UCSD-AML1 (cell line): ENCODE measurements around the gene NHERF1.

Experiments
- DNase-seq: peaks from one replicate; lab custom pipeline; 2025; ENCODE audit not compliant: unreplicated experiment; lab: John Stamatoyannopoulos, UW

NHERF1 gene

DNA sequence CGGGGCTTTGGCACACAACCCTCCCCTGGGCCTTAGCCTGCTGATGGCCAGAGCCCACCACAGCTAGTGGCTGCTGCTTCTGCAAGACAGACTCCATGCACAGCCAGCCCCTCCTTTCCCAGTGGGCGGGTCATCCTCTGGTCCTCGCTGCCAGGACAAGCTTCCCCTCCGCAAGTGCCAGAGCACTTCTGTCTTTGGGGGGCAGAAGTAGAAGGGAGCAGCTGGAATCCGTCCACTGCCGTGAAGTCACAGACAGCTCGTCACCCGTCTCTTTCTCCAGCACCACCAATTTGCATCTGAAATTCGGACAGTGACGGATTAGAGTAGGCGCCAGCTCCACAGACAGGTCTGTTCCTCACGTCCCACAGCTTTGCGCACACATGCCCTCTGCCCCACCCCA lies 59.0 kb downstream of the NHERF1 start:
- DNase-seq = no peak

DNA sequence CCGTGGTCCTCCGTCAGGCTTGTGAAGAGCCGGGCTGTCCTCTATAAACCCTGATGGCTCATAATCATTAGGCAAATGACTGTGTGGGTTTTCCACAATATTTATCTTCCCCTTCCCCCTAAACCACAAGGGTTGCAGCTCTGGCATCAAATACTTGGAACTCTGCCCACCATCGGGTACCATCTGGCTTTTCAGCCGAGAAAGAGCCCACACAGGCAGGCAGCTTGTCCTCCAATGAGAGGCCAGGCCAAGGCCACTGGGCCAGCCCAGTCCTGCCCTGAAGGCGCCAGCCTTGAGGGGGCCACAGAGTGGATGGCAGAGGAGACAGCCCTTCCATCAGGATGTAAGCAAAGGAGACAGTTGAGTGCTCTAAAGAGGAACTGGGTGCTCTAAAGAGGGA lies 59.5 kb downstream of the NHERF1 start:
- DNase-seq = peak; percentile 18

DNA sequence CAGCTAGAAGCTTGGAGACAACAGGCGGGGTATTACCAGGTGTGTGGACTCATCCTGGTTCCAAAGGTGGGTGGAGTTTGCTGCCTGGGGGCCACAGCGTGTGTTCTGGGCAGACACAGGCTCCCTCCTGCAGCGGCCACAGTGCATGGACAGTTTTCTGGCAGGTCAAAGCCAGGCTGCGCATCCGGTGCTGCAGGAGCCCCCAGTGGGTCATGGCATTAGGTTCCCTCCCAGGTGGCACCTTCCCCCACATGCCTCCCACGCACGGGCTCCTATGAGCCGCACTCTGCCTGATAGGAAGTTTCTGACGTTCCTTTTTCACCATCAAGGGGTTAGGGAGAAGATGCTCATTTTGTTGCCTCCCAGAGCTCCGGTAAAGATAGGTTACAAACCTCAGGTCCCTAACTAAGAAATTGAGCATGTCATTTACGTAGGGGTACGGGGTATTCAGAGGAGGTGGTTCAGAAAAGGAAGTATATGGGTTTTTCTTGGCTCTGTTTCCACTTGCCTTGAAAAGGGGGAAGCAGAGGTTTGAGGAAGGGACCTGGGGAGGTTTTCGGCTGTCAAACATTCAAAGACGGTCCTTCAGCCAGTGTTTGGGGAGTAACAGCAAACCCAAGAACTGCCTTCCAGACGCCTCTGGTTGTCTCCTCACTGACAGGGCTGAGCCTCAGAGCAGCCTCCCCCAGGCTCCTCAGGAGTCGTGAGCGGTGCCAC lies 60.4 kb downstream of the NHERF1 start:
- DNase-seq = peak; percentile 28

DNA sequence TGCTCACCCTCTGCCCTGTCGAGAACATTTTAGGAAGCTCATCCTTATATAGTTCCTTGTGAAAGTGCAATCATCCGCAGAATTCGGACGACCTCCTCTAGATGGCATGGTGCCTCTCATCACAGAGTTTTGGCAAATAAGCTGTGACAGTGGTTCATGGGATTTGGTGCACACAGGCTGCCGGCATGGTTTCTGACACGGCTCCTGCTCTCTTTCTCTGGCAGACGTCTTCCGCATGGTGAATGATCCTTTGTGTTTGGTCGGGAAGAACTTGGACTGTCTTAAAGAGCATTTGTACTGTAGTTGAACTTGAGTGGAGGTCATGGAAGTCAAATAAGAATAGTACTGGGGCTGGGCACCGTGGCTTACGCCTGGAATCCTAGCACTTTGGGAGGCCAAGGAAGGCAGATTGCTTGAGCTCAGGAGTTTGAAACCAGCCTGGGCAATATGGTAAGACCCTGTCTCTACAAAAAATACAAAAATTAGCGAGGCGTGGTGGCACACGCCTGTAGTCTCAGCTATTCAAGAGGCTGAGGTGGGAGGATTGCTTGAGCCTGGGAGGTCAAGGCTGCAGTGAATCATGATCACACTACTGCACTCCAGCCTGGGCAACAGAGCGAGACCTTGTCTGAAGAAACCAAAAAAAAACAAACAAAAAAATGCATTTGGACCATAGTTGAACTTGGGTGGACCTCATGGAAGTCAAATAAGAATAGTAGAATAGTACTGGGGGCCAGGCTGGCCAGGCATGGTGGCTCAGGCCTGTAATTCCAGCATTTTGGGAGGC lies 62.5 kb downstream of the NHERF1 start:
- DNase-seq = no peak

DNA sequence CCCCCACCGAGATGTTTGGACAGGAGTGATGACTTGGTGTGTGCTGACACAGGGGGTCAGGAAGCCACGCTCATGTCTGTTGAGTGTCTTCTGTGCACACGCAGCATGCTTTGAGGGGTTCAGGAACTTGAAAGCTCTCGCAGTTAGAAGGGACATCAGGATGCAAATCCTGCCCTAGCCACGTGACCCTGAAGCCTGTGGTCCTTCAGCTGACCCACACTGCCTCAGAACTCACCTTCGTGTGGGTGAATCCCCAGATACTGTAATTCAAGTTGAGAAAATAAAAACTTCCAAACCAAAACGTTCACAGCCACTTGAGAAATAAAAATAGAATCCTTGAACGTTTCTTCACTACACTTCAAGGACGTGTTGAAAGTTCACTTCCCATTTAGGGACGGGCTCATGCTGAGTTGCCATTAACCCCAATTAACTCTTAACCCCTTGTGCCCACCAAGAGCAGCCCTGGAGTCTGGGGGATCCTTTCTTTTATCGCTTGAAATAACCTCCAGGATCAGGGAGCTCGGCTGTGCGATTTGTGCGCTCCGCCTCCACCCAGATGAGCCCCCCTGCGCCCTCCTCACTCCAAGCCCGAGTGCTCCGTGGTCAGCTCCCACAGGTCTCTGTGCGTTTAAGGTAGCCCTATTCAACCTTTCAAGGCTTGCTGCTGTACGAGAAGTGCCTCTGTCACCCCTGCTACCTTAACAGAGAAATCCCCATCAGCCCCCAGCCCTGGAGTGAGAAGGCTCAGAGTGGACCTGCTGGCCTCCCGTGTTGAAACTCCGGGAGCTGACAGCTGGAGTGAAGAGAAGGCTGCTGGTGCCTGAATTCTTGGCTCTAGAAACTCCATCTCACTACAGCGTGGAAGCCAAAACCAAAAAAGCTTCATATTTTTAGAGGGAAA lies 63.9 kb downstream of the NHERF1 start:
- peak; percentile 20 for DNase-seq

DNA sequence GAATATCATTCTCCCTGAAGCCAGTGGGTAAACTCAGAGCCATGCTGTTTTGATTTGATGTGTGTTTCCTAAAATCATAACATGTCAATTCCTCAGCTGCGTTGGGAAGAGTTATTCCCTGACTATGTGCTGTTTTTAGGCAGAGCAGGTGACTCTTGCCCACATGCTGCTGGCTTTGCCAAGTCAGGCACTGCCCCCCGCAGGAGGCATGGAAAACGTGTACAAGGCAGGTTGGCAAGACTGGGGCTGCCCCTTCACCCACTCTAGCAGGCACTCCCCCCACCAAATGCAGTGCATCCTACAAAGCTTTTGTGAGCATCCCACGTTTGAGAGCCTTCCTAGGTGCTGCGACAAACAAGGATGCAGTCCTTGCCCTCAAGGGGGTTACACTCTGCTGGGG lies 66.0 kb downstream of the NHERF1 start:
- DNase-seq = peak; percentile 20

DNA sequence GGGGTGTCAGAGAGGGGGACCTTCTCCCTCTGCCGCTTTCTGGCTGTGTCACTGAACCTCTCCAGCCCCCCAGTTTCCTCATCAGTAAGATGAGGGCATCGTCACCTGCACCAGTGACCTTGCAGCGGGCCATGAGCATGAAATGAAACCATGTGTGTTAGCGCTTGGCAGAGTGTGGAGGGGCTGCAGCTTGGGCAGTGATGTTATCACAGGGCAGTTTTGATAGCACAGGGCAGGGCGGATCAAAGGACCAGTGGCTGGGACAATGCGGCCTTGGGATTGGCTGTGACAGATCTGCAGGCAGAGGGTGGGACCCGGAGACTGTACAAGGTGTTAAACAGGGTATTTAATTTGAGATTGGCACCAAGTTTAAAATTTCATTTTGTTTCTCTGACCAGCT lies 66.6 kb downstream of the NHERF1 start:
- DNase-seq = no peak

DNA sequence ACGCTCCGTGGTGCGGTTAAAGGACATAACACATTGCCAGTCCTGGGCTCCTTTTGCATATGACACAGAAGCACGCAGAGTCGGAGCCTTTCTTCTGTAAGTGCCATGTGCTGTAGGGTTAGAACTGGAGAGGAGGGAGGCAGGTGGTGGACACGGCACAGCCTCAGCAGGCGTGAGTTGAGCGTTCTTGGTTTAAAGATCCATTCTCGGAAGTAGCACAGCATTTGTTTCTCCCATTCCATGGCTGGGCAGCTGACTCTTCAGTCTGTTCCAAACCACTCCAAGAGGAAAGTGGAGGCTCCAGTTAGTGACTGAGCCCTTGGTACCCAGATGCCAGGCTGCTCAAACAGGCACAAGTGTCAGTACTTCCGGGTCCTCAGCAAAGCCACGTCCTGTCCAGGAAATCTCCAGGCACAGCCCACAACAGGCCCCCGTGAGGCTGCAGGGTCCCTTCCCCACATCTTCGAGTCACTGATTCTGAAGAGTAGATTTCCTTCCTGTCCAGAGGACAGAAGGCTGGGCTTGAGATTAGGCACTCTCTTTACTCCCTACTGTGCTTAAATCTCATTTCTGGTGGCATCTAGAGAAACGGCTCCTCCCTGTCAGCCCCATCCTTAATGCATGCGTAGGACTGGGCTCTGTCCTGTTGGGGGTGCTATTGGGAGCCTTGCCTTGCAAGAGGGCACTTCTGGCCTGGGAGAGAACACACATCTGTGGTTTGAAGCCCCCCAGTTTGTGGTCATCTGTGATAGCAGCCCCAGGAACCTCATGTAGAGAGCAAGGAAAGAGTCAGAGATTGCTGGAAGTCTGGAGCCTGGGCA lies 67.3 kb downstream of the NHERF1 start:
- peak; percentile 63 for DNase-seq

DNA sequence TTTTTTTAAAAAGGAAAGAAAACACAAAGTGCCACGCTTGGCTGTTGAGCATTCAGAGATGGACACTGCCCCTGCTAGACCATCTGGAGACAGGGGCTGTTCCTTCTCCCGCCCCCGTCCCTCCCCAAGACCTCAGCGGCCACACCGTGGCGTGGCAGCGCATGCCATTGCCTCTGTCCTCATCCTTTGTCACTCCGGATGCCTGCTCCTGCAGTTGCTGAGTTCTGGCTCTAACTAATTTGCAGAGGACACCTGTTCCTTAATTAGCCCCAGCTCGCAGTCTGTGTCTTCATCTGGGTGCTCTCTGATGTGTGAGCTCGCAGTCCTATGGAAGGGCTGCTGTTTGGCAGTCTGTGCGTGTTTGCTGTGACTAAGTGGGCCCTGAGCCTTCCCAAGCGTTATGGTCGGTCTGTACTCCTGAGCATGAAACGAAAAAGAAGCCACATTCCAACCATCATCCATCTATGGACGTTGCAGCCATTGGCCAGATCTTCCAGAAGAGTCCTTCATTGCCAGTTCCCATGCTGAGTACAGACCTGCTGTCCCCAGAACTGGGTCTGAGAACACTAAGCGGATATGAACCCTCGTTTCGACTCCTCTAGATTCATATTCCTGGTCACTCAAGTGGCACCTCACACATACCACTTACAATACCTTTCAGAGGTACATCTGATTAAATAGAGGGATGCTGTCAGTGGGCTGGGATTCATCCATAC lies 68.6 kb downstream of the NHERF1 start:
- no peak for DNase-seq

DNA sequence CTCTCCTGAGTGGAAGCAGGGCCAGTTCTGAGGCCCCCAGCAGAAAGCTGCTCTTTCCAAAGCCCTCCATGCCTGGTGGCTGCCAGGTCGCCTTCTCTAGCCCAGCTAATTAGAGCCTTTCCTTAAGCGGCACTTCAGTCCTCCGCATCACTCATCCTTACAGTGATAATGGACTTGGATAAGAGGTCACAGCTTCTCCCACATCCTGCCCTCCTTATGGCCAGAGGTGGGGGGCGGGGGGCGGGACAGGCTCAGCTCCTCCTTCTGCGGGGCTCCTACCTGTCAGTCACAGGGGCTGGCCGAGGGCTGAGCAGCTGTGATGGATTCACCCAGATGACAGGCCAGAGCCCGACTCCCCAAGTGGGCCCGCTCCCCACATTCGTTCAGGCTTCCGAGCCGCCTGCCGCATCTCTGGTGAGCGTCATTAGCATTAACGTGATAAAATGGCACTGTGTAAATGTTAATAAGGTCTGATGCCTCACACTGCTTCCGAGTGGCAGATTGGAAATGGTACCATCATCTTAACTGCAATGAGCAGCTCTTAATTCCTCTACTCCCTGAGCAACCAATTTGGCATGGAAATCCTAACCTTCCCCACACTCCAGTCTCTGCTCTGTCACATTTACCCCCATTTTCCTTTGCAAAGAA lies 70.0 kb downstream of the NHERF1 start:
- DNase-seq = no peak
